Measurements from ENCODE around the gene HAT1.
A peak's percentile ranks its signal among the peaks of the same experiment; 100 is the strongest.
"Not testable (repeated sequence)": the region's sequence is repeated elsewhere in the genome, so short reads cannot be mapped to it uniquely, and the experiment has no call there.

Gene HAT1, protein sequence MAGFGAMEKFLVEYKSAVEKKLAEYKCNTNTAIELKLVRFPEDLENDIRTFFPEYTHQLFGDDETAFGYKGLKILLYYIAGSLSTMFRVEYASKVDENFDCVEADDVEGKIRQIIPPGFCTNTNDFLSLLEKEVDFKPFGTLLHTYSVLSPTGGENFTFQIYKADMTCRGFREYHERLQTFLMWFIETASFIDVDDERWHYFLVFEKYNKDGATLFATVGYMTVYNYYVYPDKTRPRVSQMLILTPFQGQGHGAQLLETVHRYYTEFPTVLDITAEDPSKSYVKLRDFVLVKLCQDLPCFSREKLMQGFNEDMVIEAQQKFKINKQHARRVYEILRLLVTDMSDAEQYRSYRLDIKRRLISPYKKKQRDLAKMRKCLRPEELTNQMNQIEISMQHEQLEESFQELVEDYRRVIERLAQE

DNA sequence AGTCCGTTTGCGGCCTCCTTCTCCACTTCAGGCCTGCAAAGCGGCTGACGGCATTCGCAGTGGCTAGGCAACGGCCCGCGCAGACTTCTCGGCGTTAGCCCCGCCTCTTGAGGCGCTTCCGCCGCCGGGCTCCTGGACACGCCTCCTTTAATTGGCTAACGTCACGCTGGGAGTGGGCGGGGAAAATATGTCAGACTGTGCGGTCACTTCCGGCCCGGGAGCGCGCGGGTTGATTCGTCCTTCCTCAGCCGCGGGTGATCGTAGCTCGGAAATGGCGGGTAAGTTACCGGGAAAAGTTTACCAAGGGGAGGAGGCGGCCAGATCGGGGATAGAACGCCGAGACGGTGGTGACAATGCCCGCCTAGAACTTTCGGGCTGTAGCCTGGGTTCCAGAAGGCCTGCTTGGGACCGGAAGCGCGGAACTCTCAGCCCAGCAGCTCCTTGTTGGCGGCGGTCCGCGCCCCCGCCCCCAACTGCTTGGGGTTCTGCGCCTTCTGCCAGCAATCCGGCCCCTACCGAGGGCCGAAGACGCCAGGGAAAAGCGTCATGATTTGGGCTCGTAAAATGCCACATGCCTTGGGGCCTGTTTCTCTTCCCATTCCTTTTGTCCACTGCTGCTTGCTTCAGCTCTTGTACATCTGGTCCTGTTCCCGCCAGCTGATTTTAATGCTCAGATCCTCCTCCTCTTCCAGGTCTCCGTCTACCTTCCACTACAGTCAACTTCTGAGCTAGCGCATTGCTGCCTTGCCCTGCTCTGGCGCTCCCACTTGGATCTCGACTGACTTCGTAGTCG is at the start of gene HAT1:
HAT1 (plus strand) TSS at position 232 of the 793 bp plus-strand sequence; CDS start at position 272, 40 bp downstream.
- peak; percentile 98 for DNase-seq

DNA sequence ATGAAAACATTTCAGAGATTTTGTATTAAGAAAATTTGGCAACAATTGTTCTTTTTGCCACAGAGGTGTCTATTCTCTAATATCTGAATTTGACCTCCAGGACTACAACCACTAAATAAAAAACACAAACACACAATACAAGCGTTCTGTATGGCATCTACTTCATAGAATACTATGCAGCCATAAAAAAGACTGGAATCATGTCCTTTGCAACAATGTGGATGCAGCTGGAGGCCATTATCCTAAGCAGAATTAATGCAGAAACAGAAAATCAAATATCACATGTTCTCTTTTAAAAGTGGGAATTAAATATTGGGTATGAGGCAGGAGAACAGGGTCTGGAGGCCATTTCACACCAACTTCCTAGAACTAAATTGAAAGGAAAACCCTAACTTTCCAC is 47.7 kb upstream of the HAT1 start:
- DNase-seq: no peak

DNA sequence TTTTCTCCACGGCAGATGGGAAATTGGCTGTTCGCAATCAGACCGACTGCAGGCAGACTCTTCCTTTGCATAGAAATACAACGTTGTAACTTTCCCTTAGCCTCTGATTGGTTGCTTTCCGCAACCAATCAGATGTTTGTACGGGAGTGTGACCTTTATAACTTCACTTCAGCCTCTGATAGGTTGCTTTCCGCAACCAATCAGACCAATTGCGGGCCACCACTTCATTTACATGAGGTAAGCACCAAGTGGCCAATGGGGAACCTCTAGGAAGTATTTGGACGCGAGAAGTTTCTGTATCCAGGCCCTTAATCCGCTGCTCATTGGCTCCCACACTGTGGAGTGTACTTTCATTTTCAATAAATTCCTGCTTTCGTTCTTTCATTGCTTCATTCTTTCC is 47.3 kb upstream of the HAT1 start:
- DNase-seq: no peak

DNA sequence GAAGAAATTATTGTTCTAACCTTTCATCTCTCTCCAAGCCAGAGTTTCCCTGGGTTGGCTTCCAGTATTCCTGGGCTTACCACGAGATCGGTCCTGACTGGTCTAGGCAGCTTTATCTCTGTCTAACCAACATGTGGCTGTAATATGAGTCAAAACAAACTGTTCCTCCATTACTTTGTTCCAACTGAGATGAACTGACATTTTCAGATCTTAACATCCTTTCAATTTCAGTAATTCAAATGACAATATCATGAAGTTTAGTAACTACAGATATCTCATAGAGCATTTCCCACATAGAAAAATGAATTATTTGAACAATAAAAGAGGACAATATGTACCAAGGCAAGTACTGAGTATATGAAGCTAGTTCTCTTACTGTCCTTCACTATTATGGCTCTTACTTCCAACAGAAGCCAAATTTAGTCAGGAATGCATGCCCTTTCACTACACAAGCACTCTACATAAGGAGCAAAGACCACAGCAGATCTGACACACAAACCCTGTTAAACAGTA is 43.7 kb upstream of the HAT1 start:
- DNase-seq: no peak

DNA sequence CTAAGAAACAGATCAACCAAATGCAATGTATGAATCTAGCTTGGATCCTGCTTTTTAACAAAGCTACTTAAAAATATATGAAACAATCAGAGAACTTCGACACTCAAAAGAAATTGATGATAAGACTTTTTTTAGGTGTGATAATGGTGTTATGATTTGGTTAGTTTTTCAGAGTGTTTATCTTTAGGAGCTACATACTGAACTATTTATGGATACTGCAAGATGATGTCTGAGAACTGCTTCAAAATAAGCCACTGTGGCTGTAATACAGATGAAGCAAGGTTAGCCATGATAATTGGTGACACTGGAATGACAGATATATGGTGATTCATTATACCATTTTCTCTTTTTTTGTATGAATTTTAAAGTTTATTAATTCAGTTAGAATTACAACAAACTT is 42.4 kb upstream of the HAT1 start:
- no peak for DNase-seq

DNA sequence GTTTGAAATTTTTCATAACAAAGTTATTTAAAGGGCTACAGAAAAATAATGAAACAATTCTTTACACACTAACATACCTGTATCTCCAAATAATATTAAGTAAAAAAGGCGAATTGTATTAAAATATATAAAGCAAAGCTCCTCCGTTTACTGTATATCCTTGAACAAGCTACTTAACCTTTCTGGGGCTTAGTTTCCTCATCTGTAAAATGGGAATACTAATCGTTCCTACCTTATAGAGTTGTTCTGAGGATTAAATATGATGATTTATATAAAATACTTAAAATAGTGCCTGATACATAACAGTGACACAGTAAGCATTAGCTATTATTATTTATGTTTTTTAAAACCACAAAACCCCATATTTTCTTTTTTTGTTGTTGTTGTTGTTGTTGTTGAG is 41.5 kb upstream of the HAT1 start:
- no peak for DNase-seq

DNA sequence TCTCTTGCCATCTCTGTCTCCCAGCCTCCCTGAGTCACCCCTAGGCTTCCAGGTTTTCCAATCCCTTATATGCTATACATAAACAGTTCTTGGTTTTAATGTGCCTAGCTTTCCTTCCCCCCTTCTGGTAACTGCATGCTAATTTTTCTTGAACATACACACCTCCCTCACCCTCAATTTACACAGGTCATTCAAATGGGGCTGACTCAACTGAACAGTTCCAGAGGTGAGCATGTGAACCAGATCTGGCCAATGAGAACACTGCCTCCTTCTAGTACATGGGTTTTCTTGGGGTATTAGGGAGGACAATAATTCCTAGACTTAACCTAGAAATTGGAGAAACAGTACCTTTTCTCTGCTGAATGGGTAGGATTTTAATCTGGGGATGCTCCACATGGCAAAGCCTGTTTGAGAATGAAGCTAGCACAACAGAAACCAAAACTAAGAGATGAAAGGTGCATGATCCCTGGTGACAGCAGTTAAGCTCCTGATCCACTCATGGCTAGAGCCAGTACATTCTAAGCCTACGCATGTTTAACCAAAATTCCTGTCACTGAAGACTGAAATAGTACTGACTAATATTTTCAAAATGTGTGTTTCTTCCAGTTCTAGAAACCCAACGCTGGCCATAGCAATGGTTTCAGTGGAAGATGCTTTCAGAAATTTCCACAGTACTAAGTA is 40.0 kb upstream of the HAT1 start:
- DNase-seq: no peak

DNA sequence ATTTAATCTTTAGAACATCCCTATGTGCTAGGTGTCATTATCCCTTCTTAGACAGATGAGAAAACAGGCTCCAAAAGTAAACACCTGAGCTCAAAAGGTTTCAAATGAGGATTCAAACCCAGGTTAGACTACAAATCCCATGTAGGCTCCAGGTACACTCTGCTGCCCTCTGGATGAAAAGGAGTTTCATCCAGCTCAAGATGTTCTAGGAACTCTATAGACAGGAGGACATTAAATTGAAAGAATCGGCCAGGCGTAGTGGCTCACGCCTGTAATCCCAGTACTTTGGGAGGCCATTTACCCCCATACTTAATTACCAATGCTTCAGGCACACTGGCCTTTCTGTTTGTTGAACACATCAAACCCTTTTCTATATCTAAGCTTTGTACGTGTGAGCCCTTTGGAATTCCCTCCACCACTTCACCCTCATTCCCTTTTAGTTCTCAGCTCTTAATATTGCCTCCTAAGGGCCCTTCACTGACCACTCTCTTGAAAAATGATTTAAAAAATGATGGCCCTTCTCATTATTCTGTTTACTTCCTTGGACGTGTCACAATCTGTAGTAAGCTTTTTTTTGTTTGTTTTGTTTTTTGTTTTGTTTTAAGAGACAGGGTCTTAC is 38.9 kb upstream of the HAT1 start:
- DNase-seq: no peak

DNA sequence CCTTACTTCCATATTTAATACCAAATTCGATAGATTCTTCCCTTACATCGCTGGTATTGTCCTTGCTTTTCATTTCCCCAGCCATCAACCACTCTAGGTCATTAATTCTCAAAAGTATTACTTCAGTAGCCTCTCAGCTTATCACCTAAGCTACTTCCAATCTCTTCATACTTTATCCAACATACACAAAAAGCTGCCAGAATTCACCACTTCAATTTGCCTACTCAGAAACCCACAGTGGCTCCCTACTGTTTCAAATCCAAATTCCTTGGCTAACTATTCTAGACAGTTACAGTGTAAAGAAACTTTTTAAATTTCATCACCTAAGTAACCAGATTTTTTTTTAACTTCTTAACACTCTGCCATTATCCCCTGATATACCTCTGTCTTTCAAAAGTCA is 32.9 kb upstream of the HAT1 start:
- DNase-seq: no peak

DNA sequence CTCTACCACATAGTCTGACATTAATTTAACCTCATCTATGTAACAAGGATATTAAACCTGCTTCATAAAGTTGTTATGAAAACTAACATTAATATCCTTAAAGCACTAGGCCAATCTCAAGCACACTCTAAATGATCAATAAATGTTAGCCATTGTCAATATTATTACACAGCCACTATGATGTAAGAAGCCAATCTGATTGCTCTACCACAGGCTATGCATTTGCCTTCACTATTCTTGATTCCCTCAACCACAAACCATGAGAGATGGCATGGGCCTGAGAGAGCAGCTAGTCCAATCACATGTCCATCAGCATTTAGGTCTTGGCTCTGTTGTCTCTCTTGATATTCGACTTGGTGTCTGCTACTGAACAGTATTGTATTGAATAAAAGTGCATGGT is 32.5 kb upstream of the HAT1 start:
- no peak for DNase-seq

DNA sequence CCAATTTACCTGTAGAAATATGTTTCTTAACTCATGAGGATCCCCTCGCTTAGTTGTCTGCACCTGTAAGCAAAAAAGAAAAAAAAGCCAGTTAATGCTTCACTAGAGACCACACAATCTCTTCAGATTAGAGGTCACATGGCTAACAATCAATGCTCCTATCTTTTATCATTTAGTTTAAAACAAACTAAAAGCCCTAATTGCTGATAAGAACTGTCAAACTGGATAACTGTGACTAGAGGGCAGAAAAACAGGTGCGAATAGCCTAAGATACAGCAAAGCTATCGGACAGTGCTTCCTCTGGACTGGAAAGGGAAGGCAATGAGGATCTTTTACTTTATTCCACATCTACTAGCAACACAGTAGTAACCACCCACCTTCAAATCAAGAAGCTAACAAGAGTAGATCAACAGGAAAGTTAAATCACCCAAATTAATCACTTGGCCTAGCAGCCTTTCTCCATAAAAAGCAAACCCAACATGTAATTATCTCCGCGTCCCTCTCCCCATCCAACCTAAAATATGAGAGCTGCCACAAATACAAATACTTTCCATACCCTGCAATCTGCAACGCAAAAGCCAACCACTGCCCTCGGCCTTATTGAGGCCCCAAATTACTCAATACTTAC is 29.0 kb upstream of the HAT1 start:
- DNase-seq: no peak

DNA sequence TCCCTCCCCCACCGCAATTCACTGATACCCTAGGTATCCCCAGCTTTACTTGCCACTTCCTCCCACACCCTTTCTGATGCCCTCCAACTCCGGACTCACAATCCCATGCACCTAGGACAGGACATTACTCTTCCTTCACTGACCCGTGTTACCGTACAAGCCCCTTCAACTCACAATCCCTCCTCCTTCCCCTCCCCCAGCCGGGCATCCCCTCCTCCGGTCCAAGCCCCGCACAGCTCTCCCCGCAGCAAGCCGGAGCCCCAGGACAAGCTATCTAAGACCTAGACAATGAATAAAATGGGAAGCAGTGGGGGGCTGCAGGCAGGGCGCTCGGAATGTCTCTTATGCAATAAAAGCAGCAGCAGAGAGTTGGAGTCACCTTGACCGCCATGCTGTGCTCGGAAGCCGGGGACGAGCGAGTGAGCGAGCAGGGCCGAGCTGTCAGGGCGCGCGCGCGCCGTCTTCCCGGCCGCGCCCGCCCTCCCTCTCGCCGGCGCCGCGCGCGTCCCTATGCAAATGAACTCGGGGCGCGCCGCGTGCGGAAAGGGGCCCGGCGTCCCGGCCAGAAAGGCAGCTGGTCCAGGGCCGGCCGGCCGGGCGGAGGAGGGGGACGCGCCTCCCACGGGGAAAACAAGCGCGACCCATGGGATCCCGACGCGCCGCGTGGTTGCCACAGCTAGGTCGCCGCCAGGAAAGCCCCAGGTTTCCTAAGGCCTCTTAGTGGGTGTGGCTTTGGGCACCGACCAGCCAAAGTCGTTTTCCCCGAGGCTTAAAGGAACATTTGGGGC is 28.2 kb upstream of the HAT1 start, which contains the start of gene SLC25A12:
SLC25A12 (minus strand) TSS at position 421 of the 788 bp plus-strand sequence; CDS start at position 391, 30 bp downstream.
- peak; percentile 84 for DNase-seq

DNA sequence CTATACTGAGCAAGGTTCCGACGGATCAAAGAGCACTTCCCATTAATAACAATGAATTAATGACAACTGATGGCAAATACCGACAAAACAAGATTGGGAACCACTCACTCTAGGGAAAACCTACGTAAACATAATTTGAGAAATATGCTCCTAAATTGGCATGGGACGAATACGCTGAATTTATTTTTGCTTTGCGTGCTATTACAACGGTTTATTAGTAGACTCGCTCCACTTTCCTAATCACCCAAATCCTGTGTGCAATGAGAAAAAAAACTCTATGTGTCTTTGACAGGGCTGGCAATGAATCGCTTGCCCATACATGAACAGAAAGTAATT is 27.7 kb upstream of the HAT1 start:
- no peak for DNase-seq

DNA sequence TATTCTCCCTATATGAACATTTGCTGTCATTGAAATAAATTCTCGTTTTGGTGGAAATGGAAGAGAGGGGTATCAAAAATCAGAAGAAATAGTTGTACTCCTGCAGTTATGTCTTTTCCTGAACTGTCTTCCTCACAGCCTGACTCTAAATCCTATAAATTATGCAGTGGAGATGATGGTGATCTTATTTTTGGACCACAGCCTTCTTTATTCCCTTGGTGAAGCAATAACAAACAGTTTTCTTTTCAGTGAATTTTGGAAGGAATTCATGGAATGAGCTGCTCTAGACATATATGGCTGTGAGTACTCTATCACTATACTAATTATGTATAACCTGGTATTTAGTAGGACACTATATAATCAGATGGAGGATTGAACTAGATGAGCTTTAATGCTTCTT is 26.5 kb upstream of the HAT1 start:
- DNase-seq: no peak

DNA sequence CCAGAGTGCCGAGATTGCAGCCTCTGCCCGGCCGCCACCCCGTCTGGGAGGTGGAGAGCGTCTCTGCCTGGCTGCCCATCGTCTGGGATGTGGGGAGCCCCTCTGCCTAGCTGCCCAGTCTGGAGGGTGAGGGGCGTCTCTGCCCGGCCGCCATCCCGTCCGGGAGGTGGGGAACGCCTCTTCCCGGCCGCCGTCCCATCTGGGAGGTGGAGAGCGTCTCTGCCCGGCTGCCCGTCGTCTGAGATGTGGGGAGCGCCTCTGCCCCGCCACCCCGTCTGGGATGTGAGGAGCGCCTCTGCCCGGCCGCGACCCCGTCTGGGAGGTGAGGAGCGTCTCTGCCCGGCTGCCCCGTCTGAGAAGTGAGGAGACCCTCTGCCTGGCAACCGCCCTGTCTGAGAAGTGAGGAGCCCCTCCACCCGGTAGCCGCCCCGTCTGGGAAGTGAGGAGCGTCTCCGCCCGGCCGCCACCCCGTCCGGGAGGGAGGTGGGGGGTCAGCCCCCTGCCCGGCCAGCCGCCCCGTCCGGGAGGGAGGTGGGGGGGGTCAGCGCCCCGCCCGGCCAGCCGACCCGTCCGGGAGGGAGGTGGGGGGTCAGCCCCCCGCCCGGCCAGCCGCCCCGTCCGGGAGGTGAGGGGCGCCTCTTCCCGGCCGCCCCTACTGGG is 22.5 kb upstream of the HAT1 start:
- DNase-seq: not testable (repeated sequence)

DNA sequence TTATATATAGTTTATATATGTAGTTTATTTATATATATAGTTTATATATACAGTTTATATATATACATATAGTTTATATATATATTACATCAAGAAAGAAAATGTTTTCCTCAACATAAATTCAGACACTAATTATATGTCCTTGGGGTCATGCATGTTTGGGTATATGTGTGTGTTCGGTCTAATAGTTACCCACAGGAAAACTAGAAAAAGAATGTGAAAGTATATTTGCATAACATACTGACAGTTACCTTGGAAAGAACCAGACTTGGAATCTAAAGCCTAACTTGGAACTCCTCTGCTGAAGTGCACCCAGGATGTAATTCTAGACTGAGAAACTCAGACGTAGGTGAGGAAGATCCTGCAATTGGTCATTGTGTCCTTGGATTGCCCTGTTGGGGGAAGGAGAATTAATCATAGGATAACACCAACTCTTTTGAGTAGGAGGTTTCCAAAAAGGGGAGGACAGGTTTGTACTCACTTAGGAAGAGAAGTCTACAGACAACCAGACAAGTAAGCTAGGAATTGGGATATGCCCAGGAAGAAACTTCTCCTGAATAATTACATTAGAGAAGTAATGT is 19.3 kb upstream of the HAT1 start:
- DNase-seq: no peak

DNA sequence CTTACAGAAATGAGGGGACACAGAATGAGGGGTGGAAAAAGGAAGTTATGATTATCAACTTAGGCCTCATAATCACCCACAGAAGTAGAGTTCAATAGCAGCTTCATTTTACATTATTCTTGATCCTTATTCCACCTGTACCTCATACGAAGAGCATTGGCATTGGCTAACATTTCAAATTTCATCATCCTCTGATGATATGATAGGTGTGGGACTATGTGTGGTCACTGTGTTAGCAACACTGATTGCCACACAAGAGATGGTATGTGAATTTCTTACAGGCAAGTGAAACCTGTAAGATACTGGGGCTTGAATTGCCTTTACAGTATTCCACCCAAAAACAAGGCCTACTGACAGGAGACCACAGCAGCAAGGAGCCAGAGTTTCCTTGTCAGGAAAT is 14.0 kb upstream of the HAT1 start:
- DNase-seq: no peak

DNA sequence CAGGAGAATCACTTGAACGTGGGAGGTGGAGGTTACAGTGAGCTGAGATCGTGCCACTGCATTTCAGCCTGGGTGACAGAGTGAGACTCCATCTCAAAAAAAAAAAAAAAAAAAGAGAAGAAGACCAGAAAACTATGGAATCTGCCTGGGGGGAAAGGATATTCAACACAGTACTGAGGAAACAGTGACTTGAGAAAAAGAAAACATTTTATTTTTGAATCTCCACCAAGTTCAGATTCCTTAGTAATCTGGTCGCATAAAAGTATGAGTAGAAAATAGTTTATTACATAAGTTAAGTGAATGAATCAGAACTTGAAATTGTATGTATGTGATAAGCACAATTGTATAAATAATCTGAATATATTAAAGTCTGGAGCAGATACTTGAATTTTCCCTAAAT is 13.0 kb upstream of the HAT1 start:
- DNase-seq: no peak

DNA sequence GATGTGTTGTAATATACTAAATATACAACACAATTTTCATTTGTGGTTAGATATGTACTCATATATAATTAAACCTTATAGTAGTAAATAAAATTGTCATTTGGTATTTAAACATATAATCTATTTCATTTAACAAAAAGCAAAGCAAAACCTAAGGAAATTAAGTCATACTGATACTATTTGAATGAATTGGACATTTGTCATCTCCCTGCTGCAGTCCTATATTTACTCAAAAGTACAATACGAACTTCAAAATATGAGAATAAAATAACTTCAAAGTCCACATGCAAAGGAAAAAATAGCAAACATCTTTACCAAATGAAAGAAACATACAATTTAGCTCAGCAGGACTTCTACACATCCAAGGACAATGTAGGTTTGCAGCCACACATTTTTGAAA is 11.8 kb upstream of the HAT1 start:
- DNase-seq: no peak

DNA sequence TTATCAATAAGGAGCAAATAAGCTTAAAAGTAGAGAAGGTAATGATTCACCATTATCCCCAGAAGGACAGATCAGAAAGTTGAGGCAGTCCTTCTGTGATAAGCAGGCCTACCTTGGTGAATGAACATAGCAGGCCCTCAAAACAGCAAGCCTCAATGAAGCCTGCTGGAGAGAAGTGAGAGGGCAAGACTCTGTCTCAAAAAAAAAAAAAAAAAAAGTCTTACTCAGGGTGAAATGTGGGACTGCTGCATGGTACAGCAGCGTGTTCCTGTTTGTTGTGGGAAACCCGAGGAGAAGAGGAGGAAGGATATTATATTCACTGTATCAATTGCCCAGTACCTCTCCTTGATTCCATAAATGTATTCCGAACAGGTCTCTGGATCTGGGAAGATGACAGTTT is 8.7 kb upstream of the HAT1 start:
- no peak for DNase-seq

DNA sequence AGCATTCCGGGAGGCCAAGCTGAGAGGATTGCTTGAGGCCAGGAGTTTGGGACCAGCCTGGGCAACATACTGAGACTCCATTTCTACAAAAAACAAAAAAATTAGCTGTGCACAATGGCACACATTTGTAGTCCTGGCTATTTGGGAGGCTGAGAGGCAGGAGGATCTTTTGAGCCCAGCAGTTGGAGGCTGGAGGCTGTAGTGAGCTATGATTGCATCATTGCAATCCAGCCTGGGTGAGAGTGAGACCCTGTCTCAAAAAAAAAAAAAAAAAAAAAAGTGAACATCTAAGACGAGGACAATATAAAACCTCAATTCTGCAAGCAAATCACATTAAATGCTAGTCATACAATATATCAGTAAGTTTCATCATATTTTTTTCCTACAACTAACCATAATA is 2.8 kb upstream of the HAT1 start:
- DNase-seq: no peak

All from HCEC 1CT (cell line).